GM23248 (cell line): ENCODE results near the gene BMP10.

Experiments used
- EZH2 ChIP-seq: fragments of 200-600 bp; sonication (generic); IDR thresholded peaks from 2 replicates; pipeline ENCODE4 v1.6.1; 2018; ENCODE audit warnings: antibody characterized with exemption, mild to moderate bottlenecking; ENCODE audit not compliant: insufficient read depth, poor library complexity, severe bottlenecking
- EZH2phosphoT487 ChIP-seq: fragments of 200-600 bp; sonication (generic); IDR thresholded peaks from 2 replicates; pipeline ENCODE4 v1.6.1; 2018; ENCODE audit warnings: antibody characterized with exemption, moderate library complexity, mild to moderate bottlenecking, low read depth; ENCODE audit not compliant: insufficient read depth

- no peak for TF ChIP-seq EZH2
- TF ChIP-seq EZH2phosphoT487 = no peak
Measured at GRCh38 chr2:68920481-68921170, 49.4 kb upstream of the BMP10 start.
